MM.1S (cell line): ENCODE results near the gene ACO2.

Experiments used
- EZH2 ChIP-seq: fragments of 300-600 bp; sonication (generic); optimal IDR thresholded peaks from 2 replicates; pipeline ENCODE3; 2017; ENCODE audit warnings: low read depth, mild to moderate bottlenecking, antibody characterized with exemption, low read length, mixed read lengths
- EZH2phosphoT487 ChIP-seq: fragments of 300-600 bp; sonication (generic); IDR thresholded peaks from 2 replicates; pipeline ENCODE4 v1.6.1; 2018; ENCODE audit warnings: antibody characterized with exemption, low read length
- TF ChIP-seq, protein P1 (sequence below): fragments of 300-600 bp; sonication (generic); IDR thresholded peaks from 2 replicates; pipeline ENCODE4 v1.5.1; 2016; ENCODE audit warnings: antibody characterized with exemption, low read length, mixed read lengths

DNA sequence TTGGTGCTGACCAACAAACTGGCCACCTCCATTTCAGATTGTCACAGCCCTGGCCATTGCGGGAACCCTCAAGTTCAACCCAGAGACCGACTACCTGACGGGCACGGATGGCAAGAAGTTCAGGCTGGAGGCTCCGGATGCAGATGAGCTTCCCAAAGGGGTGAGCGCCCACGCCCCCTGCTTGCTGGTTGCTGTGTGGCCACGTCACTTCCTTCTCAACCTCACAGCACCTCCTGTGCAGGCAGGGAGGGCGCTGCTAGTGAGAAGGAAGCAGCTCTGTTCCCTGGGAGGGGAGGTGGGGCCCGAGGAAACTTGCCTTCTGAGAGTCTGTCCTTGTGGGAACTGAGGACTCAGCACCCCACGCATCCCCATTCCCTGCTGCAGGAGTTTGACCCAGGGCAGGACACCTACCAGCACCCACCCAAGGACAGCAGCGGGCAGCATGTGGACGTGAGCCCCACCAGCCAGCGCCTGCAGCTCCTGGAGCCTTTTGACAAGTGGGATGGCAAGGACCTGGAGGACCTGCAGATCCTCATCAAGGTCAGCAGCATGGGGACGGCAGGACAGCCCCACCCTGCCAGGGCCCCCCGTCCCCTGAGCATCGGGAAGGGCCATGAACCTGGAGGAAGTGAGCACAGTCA is 56.0 kb downstream of the ACO2 start:
- TF ChIP-seq, protein P1, sequence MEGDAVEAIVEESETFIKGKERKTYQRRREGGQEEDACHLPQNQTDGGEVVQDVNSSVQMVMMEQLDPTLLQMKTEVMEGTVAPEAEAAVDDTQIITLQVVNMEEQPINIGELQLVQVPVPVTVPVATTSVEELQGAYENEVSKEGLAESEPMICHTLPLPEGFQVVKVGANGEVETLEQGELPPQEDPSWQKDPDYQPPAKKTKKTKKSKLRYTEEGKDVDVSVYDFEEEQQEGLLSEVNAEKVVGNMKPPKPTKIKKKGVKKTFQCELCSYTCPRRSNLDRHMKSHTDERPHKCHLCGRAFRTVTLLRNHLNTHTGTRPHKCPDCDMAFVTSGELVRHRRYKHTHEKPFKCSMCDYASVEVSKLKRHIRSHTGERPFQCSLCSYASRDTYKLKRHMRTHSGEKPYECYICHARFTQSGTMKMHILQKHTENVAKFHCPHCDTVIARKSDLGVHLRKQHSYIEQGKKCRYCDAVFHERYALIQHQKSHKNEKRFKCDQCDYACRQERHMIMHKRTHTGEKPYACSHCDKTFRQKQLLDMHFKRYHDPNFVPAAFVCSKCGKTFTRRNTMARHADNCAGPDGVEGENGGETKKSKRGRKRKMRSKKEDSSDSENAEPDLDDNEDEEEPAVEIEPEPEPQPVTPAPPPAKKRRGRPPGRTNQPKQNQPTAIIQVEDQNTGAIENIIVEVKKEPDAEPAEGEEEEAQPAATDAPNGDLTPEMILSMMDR = no peak
- no peak for TF ChIP-seq EZH2phosphoT487
- no peak for TF ChIP-seq EZH2
